ENCODE results near the gene TRMU.

The TRMU gene

GRCh38 chr22:46378426-46379065 lies 43.0 kb downstream of the TRMU start:
- TF ChIP-seq ZNF274 (IDR thresholded peaks at IDR 0.05; ENCODE audit: low read depth, low read length) = no peak
- no peak for TF ChIP-seq YY1 (IDR thresholded peaks at IDR 0.05; ENCODE audit: insufficient read depth, insufficient read length)
- no peak for TF ChIP-seq SUZ12 (IDR thresholded peaks at IDR 0.05; ENCODE audit: extremely low read depth, insufficient read depth, insufficient read length)
- Histone ChIP-seq H3K27me3 (ENCODE audit: insufficient read depth, insufficient read length) (no peaks in the 10 kb centered on the region), H3K9ac (ENCODE audit: insufficient read length, low read depth) (peak overlapping the region; percentile 21), H3K4me3 (ENCODE audit: insufficient read length, low read depth) (no peak overlapping the region), H3K36me3 (ENCODE audit: insufficient read depth, insufficient read length, low read length) (peaks cover 12% of the 10 kb centered on the region), H3K4me1 (ENCODE audit: insufficient read depth, insufficient read length) (peaks cover 19% of the 10 kb centered on the region), H3K9me3 (ENCODE audit: insufficient read depth, low read length) (peaks cover 16% of the 10 kb centered on the region)
- DNase-seq (ENCODE audit: low read depth, low spot score) = no peak

DNA sequence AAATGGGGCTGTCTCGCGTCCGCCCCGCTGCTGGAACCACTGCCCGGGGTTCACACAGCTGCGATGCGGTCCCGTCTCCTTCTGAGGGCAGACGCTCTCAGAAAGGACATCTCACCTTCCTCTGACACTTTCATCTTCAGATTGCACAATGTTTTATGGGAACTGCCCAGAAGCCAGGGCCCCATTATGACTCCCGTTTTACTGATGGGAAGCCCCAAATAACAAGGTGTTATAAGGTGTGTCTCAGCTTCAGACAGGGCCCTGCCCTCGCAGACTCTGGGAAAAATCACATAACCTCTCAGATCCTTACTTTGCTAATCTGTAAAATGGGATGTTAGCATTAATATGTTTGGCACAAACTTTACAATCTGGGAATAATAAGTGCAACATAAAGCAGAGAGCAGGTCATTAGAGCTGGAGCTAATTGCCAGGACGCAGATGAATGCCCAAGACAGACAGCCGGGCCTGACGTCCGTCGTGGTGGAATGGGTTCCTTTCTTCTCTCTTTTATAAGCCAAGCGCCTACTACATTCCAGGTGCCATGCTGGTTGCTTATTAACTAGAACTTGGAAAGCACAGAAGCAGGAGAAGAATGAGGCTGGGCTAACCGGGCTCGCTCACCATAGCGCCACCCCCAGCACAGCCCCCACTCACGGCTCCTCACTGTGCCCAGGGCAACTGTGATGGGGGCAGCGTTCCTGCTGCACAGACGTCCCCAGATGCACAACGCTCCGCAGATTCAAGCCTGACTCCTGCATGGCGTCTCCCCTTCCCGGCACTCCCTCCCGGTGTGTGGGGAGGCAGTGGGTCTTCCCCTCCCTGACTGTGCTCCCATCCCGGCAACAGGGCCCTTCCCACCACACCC lies 43.8 kb downstream of the TRMU start:
- no peaks in the 10 kb centered on the region for H3K27me3 ChIP-seq (ENCODE audit: insufficient read depth, insufficient read length)
- peaks cover 12% of the 10 kb centered on the region for H3K36me3 ChIP-seq (ENCODE audit: insufficient read depth, insufficient read length, low read length)
- H3K9ac ChIP-seq (ENCODE audit: insufficient read length, low read depth) = peak overlapping the region; percentile 21
- no peak overlapping the region for H3K4me3 ChIP-seq (ENCODE audit: insufficient read length, low read depth)
- TF ChIP-seq SUZ12 (IDR thresholded peaks at IDR 0.05; ENCODE audit: extremely low read depth, insufficient read depth, insufficient read length) (no peak), YY1 (IDR thresholded peaks at IDR 0.05; ENCODE audit: insufficient read depth, insufficient read length) (no peak), ZNF274 (IDR thresholded peaks at IDR 0.05; ENCODE audit: low read depth, low read length) (no peak)
- peaks cover 19% of the 10 kb centered on the region for H3K4me1 ChIP-seq (ENCODE audit: insufficient read depth, insufficient read length)
- no peak for DNase-seq (ENCODE audit: low read depth, low spot score)
- H3K9me3 ChIP-seq (ENCODE audit: insufficient read depth, low read length) = peaks cover 16% of the 10 kb centered on the region

DNA sequence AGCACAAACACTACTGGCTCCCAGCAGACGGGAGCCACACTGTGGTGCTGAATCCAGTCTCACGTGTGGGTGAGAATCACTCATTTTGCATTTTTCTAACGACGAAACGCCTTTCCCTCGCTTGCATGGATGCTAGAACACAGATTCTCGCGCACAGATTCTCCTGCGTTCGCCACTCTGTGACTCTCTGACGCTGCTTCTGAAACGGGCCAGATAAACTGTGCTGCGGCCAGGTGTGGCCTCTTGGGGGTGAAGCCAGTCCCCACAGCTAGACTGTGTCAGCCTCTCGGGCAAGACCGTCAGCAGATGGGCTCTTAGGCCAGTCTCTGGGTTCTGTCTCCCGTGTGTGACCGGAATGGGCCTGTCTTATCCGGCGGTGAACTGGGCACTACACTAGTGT lies 44.6 kb downstream of the TRMU start:
- TF ChIP-seq SUZ12 (IDR thresholded peaks at IDR 0.05; ENCODE audit: extremely low read depth, insufficient read depth, insufficient read length) = no peak
- no peak for TF ChIP-seq YY1 (IDR thresholded peaks at IDR 0.05; ENCODE audit: insufficient read depth, insufficient read length)
- no peak for TF ChIP-seq ZNF274 (IDR thresholded peaks at IDR 0.05; ENCODE audit: low read depth, low read length)

DNA sequence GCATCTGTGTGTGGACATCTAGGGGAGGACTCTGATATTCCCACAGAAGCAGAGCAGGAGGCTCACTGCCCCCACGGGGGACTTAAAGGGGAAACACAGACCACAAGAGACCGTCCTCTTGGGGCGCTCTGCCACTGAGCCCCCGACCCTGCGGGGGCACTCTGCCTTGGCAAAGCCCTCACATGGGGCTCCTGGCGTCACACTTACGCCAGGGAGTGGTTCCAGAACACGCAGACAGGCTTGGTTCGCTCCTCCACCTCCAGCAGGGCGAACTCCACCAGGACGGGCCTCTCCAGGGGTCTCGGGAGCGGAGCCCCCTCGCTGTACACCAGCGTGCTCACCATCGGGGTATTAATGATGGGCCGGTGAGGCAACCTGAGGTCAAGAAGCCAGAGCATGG lies 45.1 kb downstream of the TRMU start:
- peaks cover 12% of the 10 kb centered on the region for H3K36me3 ChIP-seq (ENCODE audit: insufficient read depth, insufficient read length, low read length)
- peaks cover 19% of the 10 kb centered on the region for H3K4me1 ChIP-seq (ENCODE audit: insufficient read depth, insufficient read length)
- H3K9me3 ChIP-seq (ENCODE audit: insufficient read depth, low read length) = peaks cover 15% of the 10 kb centered on the region
- TF ChIP-seq SUZ12 (IDR thresholded peaks at IDR 0.05; ENCODE audit: extremely low read depth, insufficient read depth, insufficient read length) (no peak), YY1 (IDR thresholded peaks at IDR 0.05; ENCODE audit: insufficient read depth, insufficient read length) (no peak), ZNF274 (IDR thresholded peaks at IDR 0.05; ENCODE audit: low read depth, low read length) (no peak)
- H3K27me3 ChIP-seq (ENCODE audit: insufficient read depth, insufficient read length) = no peaks in the 10 kb centered on the region
- H3K4me3 ChIP-seq (ENCODE audit: insufficient read length, low read depth) = no peak overlapping the region
- no peak for DNase-seq (ENCODE audit: low read depth, low spot score)
- no peak overlapping the region for H3K9ac ChIP-seq (ENCODE audit: insufficient read length, low read depth)

More for the DNA sequence above, 44.6 kb downstream of the TRMU start:
- peaks cover 19% of the 10 kb centered on the region for H3K4me1 ChIP-seq (ENCODE audit: insufficient read depth, insufficient read length)
- no peak for DNase-seq (ENCODE audit: low read depth, low spot score)
- no peaks in the 10 kb centered on the region for H3K27me3 ChIP-seq (ENCODE audit: insufficient read depth, insufficient read length)
- H3K9ac ChIP-seq (ENCODE audit: insufficient read length, low read depth) = no peak overlapping the region
- H3K36me3 ChIP-seq (ENCODE audit: insufficient read depth, insufficient read length, low read length) = peaks cover 12% of the 10 kb centered on the region
- H3K4me3 ChIP-seq (ENCODE audit: insufficient read length, low read depth) = no peak overlapping the region
- H3K9me3 ChIP-seq (ENCODE audit: insufficient read depth, low read length) = peaks cover 16% of the 10 kb centered on the region

- Histone ChIP-seq H3K9me3 (ENCODE audit: insufficient read depth, low read length) (peaks cover 10% of the 10 kb centered on the region), H3K36me3 (ENCODE audit: insufficient read depth, insufficient read length, low read length) (peaks cover 12% of the 10 kb centered on the region), H3K27me3 (ENCODE audit: insufficient read depth, insufficient read length) (no peaks in the 10 kb centered on the region), H3K9ac (ENCODE audit: insufficient read length, low read depth) (no peak overlapping the region), H3K4me1 (ENCODE audit: insufficient read depth, insufficient read length) (peaks cover 19% of the 10 kb centered on the region), H3K4me3 (ENCODE audit: insufficient read length, low read depth) (no peak overlapping the region)
- TF ChIP-seq YY1 (IDR thresholded peaks at IDR 0.05; ENCODE audit: insufficient read depth, insufficient read length) (no peak), SUZ12 (IDR thresholded peaks at IDR 0.05; ENCODE audit: extremely low read depth, insufficient read depth, insufficient read length) (no peak), ZNF274 (IDR thresholded peaks at IDR 0.05; ENCODE audit: low read depth, low read length) (no peak)
- DNase-seq (ENCODE audit: low read depth, low spot score) = no peak
These were observed 45.6 kb downstream of the TRMU start for GRCh38 chr22:46381142-46381541.

DNA sequence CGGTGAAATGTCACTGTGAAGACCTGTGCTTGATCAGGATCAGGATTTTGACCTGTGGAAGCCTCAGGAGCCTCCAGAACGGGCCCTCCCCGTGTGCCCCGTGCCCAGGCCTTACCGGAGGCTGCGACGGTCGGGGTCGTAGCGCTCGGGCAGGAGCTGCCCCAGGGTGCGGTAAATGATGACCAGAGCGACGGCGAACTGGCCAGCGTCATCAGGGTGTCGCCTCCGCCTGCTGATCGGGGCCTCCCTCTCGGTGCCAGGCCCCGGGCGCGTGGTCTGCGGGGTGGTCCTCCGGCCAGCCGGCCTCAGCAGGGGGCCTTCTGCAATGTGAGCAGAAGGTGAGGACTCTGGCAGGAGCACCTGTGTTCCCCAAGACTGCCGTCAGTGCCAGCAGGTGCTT lies 46.2 kb downstream of the TRMU start:
- peaks cover 19% of the 10 kb centered on the region for H3K4me1 ChIP-seq (ENCODE audit: insufficient read depth, insufficient read length)
- H3K9ac ChIP-seq (ENCODE audit: insufficient read length, low read depth) = peak overlapping the region; percentile 32
- peaks cover 4% of the 10 kb centered on the region; the same call in 1 of the 2 replicates for H3K9me3 ChIP-seq (ENCODE audit: insufficient read depth, low read length)
- DNase-seq (ENCODE audit: low read depth, low spot score) = no peak
- H3K4me3 ChIP-seq (ENCODE audit: insufficient read length, low read depth) = no peak overlapping the region
- peaks cover 10% of the 10 kb centered on the region for H3K36me3 ChIP-seq (ENCODE audit: insufficient read depth, insufficient read length, low read length)
- TF ChIP-seq SUZ12 (IDR thresholded peaks at IDR 0.05; ENCODE audit: extremely low read depth, insufficient read depth, insufficient read length) = no peak
- TF ChIP-seq ZNF274 (IDR thresholded peaks at IDR 0.05; ENCODE audit: low read depth, low read length) = no peak
- TF ChIP-seq YY1 (IDR thresholded peaks at IDR 0.05; ENCODE audit: insufficient read depth, insufficient read length) = no peak
- no peaks in the 10 kb centered on the region for H3K27me3 ChIP-seq (ENCODE audit: insufficient read depth, insufficient read length)

- H3K9me3 ChIP-seq (ENCODE audit: insufficient read depth, low read length) = no peaks in the 10 kb centered on the region
- H3K4me1 ChIP-seq (ENCODE audit: insufficient read depth, insufficient read length) = peaks cover 14% of the 10 kb centered on the region
- TF ChIP-seq YY1 (IDR thresholded peaks at IDR 0.05; ENCODE audit: insufficient read depth, insufficient read length) = no peak
- no peak overlapping the region for H3K4me3 ChIP-seq (ENCODE audit: insufficient read length, low read depth)
- no peaks in the 10 kb centered on the region for H3K27me3 ChIP-seq (ENCODE audit: insufficient read depth, insufficient read length)
- DNase-seq (ENCODE audit: low read depth, low spot score) = no peak
- H3K9ac ChIP-seq (ENCODE audit: insufficient read length, low read depth) = no peak overlapping the region
- H3K36me3 ChIP-seq (ENCODE audit: insufficient read depth, insufficient read length, low read length) = peaks cover 8% of the 10 kb centered on the region
These were observed 47.0 kb downstream of the TRMU start for GRCh38 chr22:46382524-46382923.
